ENCODE measurements around the gene FOXG1. TPM values are rescaled to one million over a fixed set of nuclear protein-coding genes. Genes with fewer than 3 reads are reported as not detected.
A peak's percentile ranks its signal among the peaks of the same experiment; 100 is the strongest.

The FOXG1 gene
- total RNA-seq, 4 donors from 2014 or later = 0.16 to 1.8 (median 0.89) TPM; not detected in 1

DNA sequence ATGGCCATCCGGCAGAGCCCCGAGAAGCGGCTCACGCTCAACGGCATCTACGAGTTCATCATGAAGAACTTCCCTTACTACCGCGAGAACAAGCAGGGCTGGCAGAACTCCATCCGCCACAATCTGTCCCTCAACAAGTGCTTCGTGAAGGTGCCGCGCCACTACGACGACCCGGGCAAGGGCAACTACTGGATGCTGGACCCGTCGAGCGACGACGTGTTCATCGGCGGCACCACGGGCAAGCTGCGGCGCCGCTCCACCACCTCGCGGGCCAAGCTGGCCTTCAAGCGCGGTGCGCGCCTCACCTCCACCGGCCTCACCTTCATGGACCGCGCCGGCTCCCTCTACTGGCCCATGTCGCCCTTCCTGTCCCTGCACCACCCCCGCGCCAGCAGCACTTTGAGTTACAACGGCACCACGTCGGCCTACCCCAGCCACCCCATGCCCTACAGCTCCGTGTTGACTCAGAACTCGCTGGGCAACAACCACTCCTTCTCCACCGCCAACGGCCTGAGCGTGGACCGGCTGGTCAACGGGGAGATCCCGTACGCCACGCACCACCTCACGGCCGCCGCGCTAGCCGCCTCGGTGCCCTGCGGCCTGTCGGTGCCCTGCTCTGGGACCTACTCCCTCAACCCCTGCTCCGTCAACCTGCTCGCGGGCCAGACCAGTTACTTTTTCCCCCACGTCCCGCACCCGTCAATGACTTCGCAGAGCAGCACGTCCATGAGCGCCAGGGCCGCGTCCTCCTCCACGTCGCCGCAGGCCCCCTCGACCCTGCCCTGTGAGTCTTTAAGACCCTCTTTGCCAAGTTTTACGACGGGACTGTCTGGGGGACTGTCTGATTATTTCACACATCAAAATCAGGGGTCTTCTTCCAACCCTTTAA, 1.5 kb downstream of the FOXG1 start:
- H3K27ac ChIP-seq = peak overlapping the region in 3 of 4 donors; percentile 38 to 78 (median 43)
- peaks cover 0 to 30% (median 7%) of the 10 kb centered on the region in 3 donors for H3K4me1 ChIP-seq
- ATAC-seq = no peak
- peaks cover 99% of the 10 kb centered on the region for H3K27me3 ChIP-seq
- H3K4me3 ChIP-seq = peak overlapping the region; percentile 16 to 50
- WGBS, 2 donors (ENCODE audit: low coverage in 1 of 2) = 11 to 12% methylated on average over 13 to 51 of the region's 77 CpGs
- H3K9me3 ChIP-seq = peaks cover 0 to 11% (median 0%) of the 10 kb centered on the region in 3 donors
- no peak for TF ChIP-seq EP300 (IDR thresholded peaks at IDR 0.05)
- TF ChIP-seq POLR2AphosphoS5 (IDR thresholded peaks at IDR 0.05) = no peak
- TF ChIP-seq POLR2A (IDR thresholded peaks at IDR 0.05) = no peak
- TF ChIP-seq, protein P1, sequence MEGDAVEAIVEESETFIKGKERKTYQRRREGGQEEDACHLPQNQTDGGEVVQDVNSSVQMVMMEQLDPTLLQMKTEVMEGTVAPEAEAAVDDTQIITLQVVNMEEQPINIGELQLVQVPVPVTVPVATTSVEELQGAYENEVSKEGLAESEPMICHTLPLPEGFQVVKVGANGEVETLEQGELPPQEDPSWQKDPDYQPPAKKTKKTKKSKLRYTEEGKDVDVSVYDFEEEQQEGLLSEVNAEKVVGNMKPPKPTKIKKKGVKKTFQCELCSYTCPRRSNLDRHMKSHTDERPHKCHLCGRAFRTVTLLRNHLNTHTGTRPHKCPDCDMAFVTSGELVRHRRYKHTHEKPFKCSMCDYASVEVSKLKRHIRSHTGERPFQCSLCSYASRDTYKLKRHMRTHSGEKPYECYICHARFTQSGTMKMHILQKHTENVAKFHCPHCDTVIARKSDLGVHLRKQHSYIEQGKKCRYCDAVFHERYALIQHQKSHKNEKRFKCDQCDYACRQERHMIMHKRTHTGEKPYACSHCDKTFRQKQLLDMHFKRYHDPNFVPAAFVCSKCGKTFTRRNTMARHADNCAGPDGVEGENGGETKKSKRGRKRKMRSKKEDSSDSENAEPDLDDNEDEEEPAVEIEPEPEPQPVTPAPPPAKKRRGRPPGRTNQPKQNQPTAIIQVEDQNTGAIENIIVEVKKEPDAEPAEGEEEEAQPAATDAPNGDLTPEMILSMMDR (IDR thresholded peaks at IDR 0.05) = peak in 1 of 4 experiments; percentile 20
- H3K36me3 ChIP-seq = no peaks in the 10 kb centered on the region

DNA sequence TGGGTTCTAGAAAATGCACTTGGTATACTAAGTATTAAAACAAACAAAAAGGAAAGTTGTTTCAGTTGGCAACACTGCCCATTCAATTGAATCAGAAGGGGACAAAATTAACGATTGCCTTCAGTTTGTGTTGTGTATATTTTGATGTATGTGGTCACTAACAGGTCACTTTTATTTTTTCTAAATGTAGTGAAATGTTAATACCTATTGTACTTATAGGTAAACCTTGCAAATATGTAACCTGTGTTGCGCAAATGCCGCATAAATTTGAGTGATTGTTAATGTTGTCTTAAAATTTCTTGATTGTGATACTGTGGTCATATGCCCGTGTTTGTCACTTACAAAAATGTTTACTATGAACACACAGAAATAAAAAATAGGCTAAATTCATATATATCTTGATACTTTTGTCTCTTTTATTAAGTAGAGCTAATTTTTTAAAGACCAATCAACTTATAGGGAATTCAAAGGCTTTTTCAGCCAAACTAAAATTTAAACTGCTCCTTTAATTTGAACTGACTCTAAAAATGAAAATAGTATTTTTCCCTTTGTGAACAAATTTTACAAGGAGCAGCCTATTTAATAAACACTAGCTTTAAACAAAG, 2.8 kb downstream of the FOXG1 start:
- Histone ChIP-seq H3K4me3 (no peak overlapping the region), H3K4me1 (peaks cover 0 to 42% (median 7%) of the 10 kb centered on the region in 3 donors), H3K27me3 (peaks cover 99% of the 10 kb centered on the region), H3K9me3 (peaks cover 0 to 11% (median 0%) of the 10 kb centered on the region in 3 donors), H3K27ac (no peak overlapping the region), H3K36me3 (no peaks in the 10 kb centered on the region)
- TF ChIP-seq POLR2A (IDR thresholded peaks at IDR 0.05) = no peak
- no peak for TF ChIP-seq POLR2AphosphoS5 (IDR thresholded peaks at IDR 0.05)
- no peak for TF ChIP-seq EP300 (IDR thresholded peaks at IDR 0.05)
- TF ChIP-seq, protein P1 (IDR thresholded peaks at IDR 0.05) = no peak
- WGBS, 2 donors (ENCODE audit: low coverage in 1 of 2) = 30 to 38% methylated on average over 4 of the region's 4 CpGs
- ATAC-seq = no peak

DNA sequence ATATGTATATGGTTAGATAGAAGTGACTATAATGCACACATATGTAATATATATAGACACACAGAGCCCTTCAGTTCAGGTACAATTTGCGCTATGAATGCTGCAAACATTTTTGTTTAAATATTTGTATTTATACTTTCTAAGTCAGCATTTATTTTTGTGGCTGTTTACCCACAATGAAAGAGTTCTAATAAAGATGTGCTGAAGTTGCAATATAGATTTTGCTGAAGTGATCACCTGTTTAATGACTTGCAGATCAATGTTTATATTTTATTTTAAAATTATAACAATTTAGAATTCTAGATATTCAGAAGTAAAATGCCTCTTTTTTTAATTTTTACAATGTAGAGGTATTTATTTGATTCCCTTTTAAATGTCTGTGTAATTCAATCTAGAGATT, 3.5 kb downstream of the FOXG1 start:
- H3K36me3 ChIP-seq = no peaks in the 10 kb centered on the region
- H3K27me3 ChIP-seq = peaks cover 99% of the 10 kb centered on the region
- H3K4me3 ChIP-seq = no peak overlapping the region
- no peak for ATAC-seq
- no peak for TF ChIP-seq POLR2A (IDR thresholded peaks at IDR 0.05)
- TF ChIP-seq, protein P1 (IDR thresholded peaks at IDR 0.05) = no peak
- TF ChIP-seq EP300 (IDR thresholded peaks at IDR 0.05) = no peak
- H3K27ac ChIP-seq = no peak overlapping the region
- peaks cover 0 to 44% (median 7%) of the 10 kb centered on the region in 3 donors for H3K4me1 ChIP-seq
- peaks cover 0 to 11% (median 0%) of the 10 kb centered on the region in 3 donors for H3K9me3 ChIP-seq
- 40 to 45% methylated on average over 1 of the region's 1 CpG for WGBS, 2 donors (ENCODE audit: low coverage in 1 of 2)

DNA sequence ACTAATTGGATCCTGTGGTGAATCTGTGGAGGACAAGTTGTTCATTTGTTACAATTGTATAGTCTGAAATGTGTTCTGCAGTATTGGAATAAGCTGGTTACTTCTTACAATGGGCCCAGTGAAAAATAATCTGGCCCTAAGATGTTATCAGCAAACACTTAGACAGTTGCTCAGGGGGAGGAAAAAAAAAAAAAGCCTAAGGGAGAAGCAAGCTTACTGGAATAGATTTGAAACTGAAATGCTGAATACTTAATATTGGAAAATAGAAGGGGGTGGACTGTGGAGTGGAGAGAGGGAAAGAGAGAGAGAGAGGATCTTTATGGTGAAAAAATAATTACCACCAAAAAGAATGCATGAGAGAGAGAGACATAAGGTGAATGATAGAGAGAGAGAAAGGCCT, 4.0 kb downstream of the FOXG1 start:
- peaks cover 99% of the 10 kb centered on the region for H3K27me3 ChIP-seq

More for the DNA sequence above, 4.0 kb downstream of the FOXG1 start:
- TF ChIP-seq POLR2A (IDR thresholded peaks at IDR 0.05) = no peak
- TF ChIP-seq, protein P1 (IDR thresholded peaks at IDR 0.05) = no peak
- TF ChIP-seq POLR2AphosphoS5 (IDR thresholded peaks at IDR 0.05) = no peak
- TF ChIP-seq EP300 (IDR thresholded peaks at IDR 0.05) = no peak
- Histone ChIP-seq H3K36me3 (no peaks in the 10 kb centered on the region), H3K4me3 (no peak overlapping the region), H3K27ac (no peak overlapping the region), H3K4me1 (peaks cover 0 to 38% (median 7%) of the 10 kb centered on the region in 3 donors), H3K9me3 (peaks cover 0 to 11% (median 0%) of the 10 kb centered on the region in 3 donors)
- no peak for ATAC-seq

Measured in gastroesophageal sphincter (tissue), 4 donors.